RWPE2 (cell line): ENCODE results near the gene UQCRC2.
"Not testable (repeated sequence)": the region's sequence is repeated elsewhere in the genome, so short reads cannot be mapped to it uniquely, and the experiment has no call there.

Source experiments
- ATAC-seq: fragments of 200-7000 bp; cut with Tn5 transposase; 3 replicates; pipeline ENCODE4 v1.9.1; 2021; ENCODE audit warnings: low read depth
- DNase-seq: peaks from one replicate; pipeline ENCODE4 v3.0.0-alpha.2; 2020; ENCODE audit warnings: low spot score
- H3K27ac ChIP-seq: fragments of 450-650 bp; 2 replicates; pipeline ENCODE4 v1.5.1; 2017; ENCODE audit warnings: mild to moderate bottlenecking; ENCODE audit not compliant: poor library complexity, severe bottlenecking
- H3K27me3 ChIP-seq: fragments of 250-450 bp; sonication (Bioruptor Pico); 2 replicates; pipeline ENCODE4 v1.5.1; 2021; ENCODE audit warnings: mild to moderate bottlenecking, moderate library complexity; ENCODE audit not compliant: insufficient read depth, poor library complexity, severe bottlenecking
- H3K36me3 ChIP-seq: fragments of 250-450 bp; sonication (Bioruptor Pico); 2 replicates; pipeline ENCODE4 v1.5.1; 2020; ENCODE audit warnings: low read depth, mild to moderate bottlenecking, moderate library complexity
- H3K4me1 ChIP-seq: fragments of 250-450 bp; sonication (Bioruptor Pico); 2 replicates; pipeline ENCODE4 v1.5.1; 2021; ENCODE audit warnings: mild to moderate bottlenecking, moderate library complexity; ENCODE audit not compliant: insufficient read depth, poor library complexity, severe bottlenecking
- H3K4me3 ChIP-seq: fragments of 250-450 bp; sonication (Bioruptor Pico); 2 replicates; pipeline ENCODE4 v1.5.1; 2021; ENCODE audit warnings: mild to moderate bottlenecking, moderate library complexity; ENCODE audit not compliant: severe bottlenecking
- H3K9me3 ChIP-seq: fragments of 250-450 bp; sonication (Bioruptor Pico); 2 replicates; pipeline ENCODE4 v1.5.1; 2021; ENCODE audit warnings: mild to moderate bottlenecking, moderate library complexity; ENCODE audit not compliant: severe bottlenecking
- CTCF ChIP-seq: fragments of 450-650 bp; IDR thresholded peaks from one replicate; pipeline ENCODE4 v1.5.1; 2017; ENCODE audit warnings: mild to moderate bottlenecking, moderate library complexity; ENCODE audit not compliant: poor library complexity, severe bottlenecking

Gene UQCRC2

GRCh38 chr16:21952793-21953540, at the start of gene UQCRC2:
UQCRC2 (plus strand) TSS chr16:21953361; CDS start chr16:21953424, 63 bp downstream.
- H3K9me3 ChIP-seq: no peaks in the 10 kb centered on the region
- TF ChIP-seq CTCF: no peak
- peak within 1 kb of the TSS; percentile 57 for H3K27ac ChIP-seq
- H3K27me3 ChIP-seq: no peaks in the 10 kb centered on the region
- H3K36me3 ChIP-seq: peaks cover 29% of the 10 kb centered on the region
- H3K4me1 ChIP-seq: peaks cover 3% of the 10 kb centered on the region
- DNase-seq: peak; percentile 92
- ATAC-seq: peak; percentile 94
- peak within 1 kb of the TSS; percentile 86 for H3K4me3 ChIP-seq

GRCh38 chr16:21932650-21933049, 20.5 kb upstream of the UQCRC2 start:
- not testable (repeated sequence) for H3K36me3 ChIP-seq, H3K9me3 ChIP-seq, ATAC-seq, H3K27ac ChIP-seq, H3K4me3 ChIP-seq, H3K27me3 ChIP-seq, DNase-seq, H3K4me1 ChIP-seq

GRCh38 chr16:21933316-21933715, 19.8 kb upstream of the UQCRC2 start:
- not testable (repeated sequence) for H3K27ac ChIP-seq, H3K27me3 ChIP-seq, H3K4me3 ChIP-seq, H3K9me3 ChIP-seq, ATAC-seq, H3K36me3 ChIP-seq, H3K4me1 ChIP-seq, DNase-seq

GRCh38 chr16:21933790-21934189, 19.4 kb upstream of the UQCRC2 start:
- DNase-seq, H3K36me3 ChIP-seq, H3K4me3 ChIP-seq, H3K27me3 ChIP-seq, H3K4me1 ChIP-seq, H3K27ac ChIP-seq, H3K9me3 ChIP-seq, ATAC-seq: not testable (repeated sequence)

GRCh38 chr16:21936216-21936615, 16.9 kb upstream of the UQCRC2 start:
- ATAC-seq, H3K4me1 ChIP-seq, H3K4me3 ChIP-seq, H3K36me3 ChIP-seq, H3K9me3 ChIP-seq, DNase-seq, H3K27ac ChIP-seq, H3K27me3 ChIP-seq: not testable (repeated sequence)

GRCh38 chr16:21937336-21937829, 15.8 kb upstream of the UQCRC2 start:
- no peak for TF ChIP-seq CTCF
- H3K36me3 ChIP-seq: no peaks in the 10 kb centered on the region
- H3K9me3 ChIP-seq: no peaks in the 10 kb centered on the region
- no peaks in the 10 kb centered on the region for H3K27me3 ChIP-seq
- H3K27ac ChIP-seq: no peak overlapping the region
- ATAC-seq: no peak
- H3K4me3 ChIP-seq: no peak overlapping the region
- no peak for DNase-seq
- no peaks in the 10 kb centered on the region for H3K4me1 ChIP-seq

GRCh38 chr16:21940570-21940969, 12.6 kb upstream of the UQCRC2 start:
- Histone ChIP-seq H3K9me3 (no peaks in the 10 kb centered on the region), H3K27ac (no peak overlapping the region), H3K4me1 (no peaks in the 10 kb centered on the region), H3K27me3 (no peaks in the 10 kb centered on the region), H3K4me3 (no peak overlapping the region), H3K36me3 (no peaks in the 10 kb centered on the region)
- ATAC-seq (no peak), DNase-seq (no peak)
- TF ChIP-seq CTCF: no peak
